Panc1 (cell line): ENCODE data around the gene FARP1. TPM values are rescaled to one million over a fixed set of nuclear protein-coding genes. Genes with fewer than 3 reads are reported as not detected.

Experiments used
- ATAC-seq: fragments of 200-7000 bp; cut with Tn5 transposase; 2 replicates; pipeline ENCODE4 v1.9.1; 2020; ENCODE audit warnings: mild to moderate bottlenecking, moderate library complexity
- BruUV-seq: library from RNA; stranded (reverse); fragments of 400-500 nt; replicated peaks from 2 replicates; lab custom pipeline; 2021; lab: Mats Ljungman, UMichigan
- CTCF ChIA-PET: fragments of 300-600 bp; sonication (Branson Sonifier 250); formaldehyde crosslinking; loops from one replicate; lab custom pipeline; 2022; ENCODE audit warnings: antibody characterized with exemption; lab: Charles Lee
- POLR2A ChIA-PET: fragments of 300-600 bp; sonication (Branson Sonifier 250); formaldehyde crosslinking; loops from one replicate; lab custom pipeline; 2022; ENCODE audit warnings: antibody characterized with exemption; lab: Charles Lee
- DNase-seq: peaks from one replicate; pipeline ENCODE4 v3.0.0-alpha.2; 2010; ENCODE audit warnings: low read depth, low spot score
- H3K27ac ChIP-seq: 2 replicates; pipeline ENCODE4 v1.5.1; 2011; ENCODE audit warnings: mild to moderate bottlenecking, low read length, inconsistent platforms
- H3K27me3 ChIP-seq: fragments of 200-500 bp; sonication (Bioruptor generic); 2 replicates; pipeline ENCODE4 v1.6.0; 2014; ENCODE audit warnings: low read length, inconsistent platforms; ENCODE audit not compliant: control insufficient read depth, insufficient read depth
- H3K36me3 ChIP-seq: fragments of 200-500 bp; sonication (Bioruptor generic); 2 replicates; pipeline ENCODE4 v1.5.1; 2014; ENCODE audit warnings: inconsistent platforms, mild to moderate bottlenecking, low read length, moderate library complexity; ENCODE audit not compliant: control insufficient read depth, insufficient read depth
- H3K4me1 ChIP-seq: 2 replicates; pipeline ENCODE4 v1.5.1; 2011; ENCODE audit warnings: inconsistent platforms, mild to moderate bottlenecking, low read length, moderate library complexity; ENCODE audit not compliant: control insufficient read depth, insufficient read depth
- H3K4me3 ChIP-seq, 2 experiments: 2 replicates each; pipeline ENCODE4 v1.5.1; 2011 to 2012; ENCODE audit warnings: low read depth in 2 of 2, low read length in 2 of 2, mild to moderate bottlenecking in 2 of 2, inconsistent platforms in 1 of 2, moderate library complexity in 1 of 2
- H3K9me3 ChIP-seq: fragments of 200-500 bp; sonication (Bioruptor generic); 2 replicates; pipeline ENCODE4 v1.5.1; 2014; ENCODE audit warnings: low read depth, mild to moderate bottlenecking, inconsistent platforms, low read length, moderate library complexity; ENCODE audit not compliant: control insufficient read depth, insufficient read depth
- CTCF ChIP-seq: fragments of 450-650 bp; IDR thresholded peaks from 2 replicates; pipeline ENCODE4 v1.5.1; 2017; ENCODE audit warnings: mild to moderate bottlenecking
- POLR2AphosphoS5 ChIP-seq: IDR thresholded peaks from 2 replicates; pipeline ENCODE4 v1.6.1; 2012; ENCODE audit warnings: mild to moderate bottlenecking, low read depth, low read length, moderate library complexity
- SIN3A ChIP-seq: IDR thresholded peaks from 2 replicates; pipeline ENCODE4 v1.6.1; 2012; ENCODE audit warnings: low read depth, mild to moderate bottlenecking, low read length, moderate library complexity, borderline replicate concordance; ENCODE audit not compliant: insufficient read depth
- TCF7L2 ChIP-seq: IDR thresholded peaks from 2 replicates; pipeline ENCODE4 v1.6.1; 2011; ENCODE audit warnings: mild to moderate bottlenecking, low read depth, low read length, inconsistent platforms
- in situ Hi-C: cut with HindIII; loops from 2 replicates; pipeline ENCODE4 v1.10.0; 2016; ENCODE audit warnings: low sequenced_read_pairs, low pct_unique_long_range_greater_than_20kb
- intact Hi-C: fragments of 100-400 bp; cut with micrococcal nuclease; formaldehyde crosslinking; loops from one replicate; pipeline ENCODE4 v1.10.0; 2022; ENCODE audit not compliant: unreplicated experiment
- total RNA-seq: library from RNA; stranded (reverse); gene quantifications from one replicate; pipeline ENCODE4 v1.2.1, GENCODE V29; 2021; ENCODE audit not compliant: unreplicated experiment
- TF ChIP-seq, protein P1 (sequence below), 2 experiments: IDR thresholded peaks; 2 replicates each; pipeline ENCODE4 v1.6.1; 2011 to 2012; ENCODE audit warnings: low read depth in 2 of 2, control low read depth in 1 of 2, low read length in 1 of 2, mild to moderate bottlenecking in 1 of 2, moderate library complexity in 1 of 2; ENCODE audit not compliant: insufficient read depth in 1 of 2

The FARP1 gene
- total RNA-seq, 1 experiment from 2014 or later = 61.9 TPM

GRCh38 chr13:98233127-98233526 lies 90.2 kb downstream of the FARP1 start:
- intact Hi-C loops (no loop called here), in situ Hi-C loops (no loop called here)
- no peaks in the 10 kb centered on the region; the same call in 1 of the 2 replicates for H3K4me1 ChIP-seq
- ATAC-seq (no peak), DNase-seq (no peak)
- TF ChIP-seq POLR2AphosphoS5 (no peak), CTCF (no peak)
- TF ChIP-seq, protein P1, sequence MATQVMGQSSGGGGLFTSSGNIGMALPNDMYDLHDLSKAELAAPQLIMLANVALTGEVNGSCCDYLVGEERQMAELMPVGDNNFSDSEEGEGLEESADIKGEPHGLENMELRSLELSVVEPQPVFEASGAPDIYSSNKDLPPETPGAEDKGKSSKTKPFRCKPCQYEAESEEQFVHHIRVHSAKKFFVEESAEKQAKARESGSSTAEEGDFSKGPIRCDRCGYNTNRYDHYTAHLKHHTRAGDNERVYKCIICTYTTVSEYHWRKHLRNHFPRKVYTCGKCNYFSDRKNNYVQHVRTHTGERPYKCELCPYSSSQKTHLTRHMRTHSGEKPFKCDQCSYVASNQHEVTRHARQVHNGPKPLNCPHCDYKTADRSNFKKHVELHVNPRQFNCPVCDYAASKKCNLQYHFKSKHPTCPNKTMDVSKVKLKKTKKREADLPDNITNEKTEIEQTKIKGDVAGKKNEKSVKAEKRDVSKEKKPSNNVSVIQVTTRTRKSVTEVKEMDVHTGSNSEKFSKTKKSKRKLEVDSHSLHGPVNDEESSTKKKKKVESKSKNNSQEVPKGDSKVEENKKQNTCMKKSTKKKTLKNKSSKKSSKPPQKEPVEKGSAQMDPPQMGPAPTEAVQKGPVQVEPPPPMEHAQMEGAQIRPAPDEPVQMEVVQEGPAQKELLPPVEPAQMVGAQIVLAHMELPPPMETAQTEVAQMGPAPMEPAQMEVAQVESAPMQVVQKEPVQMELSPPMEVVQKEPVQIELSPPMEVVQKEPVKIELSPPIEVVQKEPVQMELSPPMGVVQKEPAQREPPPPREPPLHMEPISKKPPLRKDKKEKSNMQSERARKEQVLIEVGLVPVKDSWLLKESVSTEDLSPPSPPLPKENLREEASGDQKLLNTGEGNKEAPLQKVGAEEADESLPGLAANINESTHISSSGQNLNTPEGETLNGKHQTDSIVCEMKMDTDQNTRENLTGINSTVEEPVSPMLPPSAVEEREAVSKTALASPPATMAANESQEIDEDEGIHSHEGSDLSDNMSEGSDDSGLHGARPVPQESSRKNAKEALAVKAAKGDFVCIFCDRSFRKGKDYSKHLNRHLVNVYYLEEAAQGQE (IDR thresholded peaks at IDR 0.05; ENCODE audit: insufficient read depth in 1 of 2, low read depth in 2 of 2, low read length in 1 of 2) = no peak
- H3K36me3 ChIP-seq = no peaks in the 10 kb centered on the region
- H3K9me3 ChIP-seq = no peaks in the 10 kb centered on the region
- BruUV-seq = no TSS peak
- POLR2A ChIA-PET = no interaction called here
- H3K27ac ChIP-seq = no peak overlapping the region
- CTCF ChIA-PET = no interaction called here
- H3K4me3 ChIP-seq = no peak overlapping the region
- no peaks in the 10 kb centered on the region for H3K27me3 ChIP-seq

DNA sequence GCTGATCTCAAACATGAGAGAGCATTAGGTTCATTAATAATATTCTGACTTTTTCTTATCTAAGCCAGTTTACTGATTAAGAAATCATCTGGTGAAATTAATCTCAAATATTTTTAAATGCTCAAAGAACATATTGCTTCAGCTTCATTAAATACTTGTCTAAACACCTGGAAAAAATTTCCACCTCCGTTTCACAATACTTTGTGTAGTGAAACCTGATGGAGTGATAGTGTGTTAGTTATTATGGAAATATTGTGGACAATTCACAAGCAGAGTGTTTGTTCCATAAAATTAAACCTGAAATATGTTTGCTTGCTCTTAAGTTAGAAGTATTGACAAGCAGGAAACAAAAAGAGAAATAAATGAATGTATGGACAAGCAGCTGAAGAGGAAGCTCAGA lies 91.5 kb downstream of the FARP1 start:
- ATAC-seq = no peak
- CTCF ChIA-PET = no interaction called here
- no peak for DNase-seq
- Histone ChIP-seq H3K27me3 (no peaks in the 10 kb centered on the region), H3K9me3 (no peaks in the 10 kb centered on the region), H3K4me3 (no peak overlapping the region), H3K4me1 (no peaks in the 10 kb centered on the region; the same call in 1 of the 2 replicates), H3K27ac (no peak overlapping the region), H3K36me3 (no peaks in the 10 kb centered on the region)
- intact Hi-C loops = no loop called here
- POLR2A ChIA-PET = no interaction called here
- in situ Hi-C loops = no loop called here
- no TSS peak for BruUV-seq
- no peak for TF ChIP-seq CTCF
- no peak for TF ChIP-seq TCF7L2

DNA sequence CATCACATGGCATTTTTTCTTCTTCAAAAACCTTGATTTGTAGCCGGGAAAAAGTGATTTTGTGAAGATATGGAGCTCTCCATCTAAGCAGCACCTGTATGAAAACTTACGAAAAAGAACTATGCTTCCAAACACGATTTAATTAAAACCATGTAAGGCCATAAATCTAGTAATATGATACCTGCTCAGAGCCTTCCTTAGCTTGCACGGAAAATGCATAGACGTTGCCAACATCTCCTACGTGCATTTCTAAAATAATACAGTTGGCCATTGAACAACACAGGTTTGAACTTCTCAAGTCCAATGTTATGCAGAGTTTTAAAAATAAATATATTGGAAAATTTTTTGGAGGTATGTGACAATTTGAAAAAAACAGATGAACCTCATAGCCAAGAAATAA lies 93.3 kb downstream of the FARP1 start:
- BruUV-seq = no TSS peak
- POLR2A ChIA-PET = no interaction called here
- in situ Hi-C loops (no loop called here), intact Hi-C loops (no loop called here)
- no peak for ATAC-seq
- Histone ChIP-seq H3K9me3 (no peaks in the 10 kb centered on the region), H3K4me3 (no peak overlapping the region), H3K4me1 (no peaks in the 10 kb centered on the region; the same call in 1 of the 2 replicates), H3K27ac (no peak overlapping the region), H3K36me3 (no peaks in the 10 kb centered on the region), H3K27me3 (no peaks in the 10 kb centered on the region)
- DNase-seq = no peak
- CTCF ChIA-PET = no interaction called here
- TF ChIP-seq SIN3A (no peak), CTCF (no peak), POLR2AphosphoS5 (no peak), TCF7L2 (no peak)
- TF ChIP-seq, protein P1 (IDR thresholded peaks at IDR 0.05; ENCODE audit: insufficient read depth in 1 of 2, low read depth in 2 of 2, low read length in 1 of 2) = no peak
